HUDEP-2 (cell line): ENCODE data around the gene NPLOC4.

Experiments used
- DNase-seq, 76 experiments: peaks; one replicate each; lab custom pipeline; 2025; ENCODE audit not compliant: unreplicated experiment in 76 of 76; lab: John Stamatoyannopoulos, UW

NPLOC4 gene

DNA sequence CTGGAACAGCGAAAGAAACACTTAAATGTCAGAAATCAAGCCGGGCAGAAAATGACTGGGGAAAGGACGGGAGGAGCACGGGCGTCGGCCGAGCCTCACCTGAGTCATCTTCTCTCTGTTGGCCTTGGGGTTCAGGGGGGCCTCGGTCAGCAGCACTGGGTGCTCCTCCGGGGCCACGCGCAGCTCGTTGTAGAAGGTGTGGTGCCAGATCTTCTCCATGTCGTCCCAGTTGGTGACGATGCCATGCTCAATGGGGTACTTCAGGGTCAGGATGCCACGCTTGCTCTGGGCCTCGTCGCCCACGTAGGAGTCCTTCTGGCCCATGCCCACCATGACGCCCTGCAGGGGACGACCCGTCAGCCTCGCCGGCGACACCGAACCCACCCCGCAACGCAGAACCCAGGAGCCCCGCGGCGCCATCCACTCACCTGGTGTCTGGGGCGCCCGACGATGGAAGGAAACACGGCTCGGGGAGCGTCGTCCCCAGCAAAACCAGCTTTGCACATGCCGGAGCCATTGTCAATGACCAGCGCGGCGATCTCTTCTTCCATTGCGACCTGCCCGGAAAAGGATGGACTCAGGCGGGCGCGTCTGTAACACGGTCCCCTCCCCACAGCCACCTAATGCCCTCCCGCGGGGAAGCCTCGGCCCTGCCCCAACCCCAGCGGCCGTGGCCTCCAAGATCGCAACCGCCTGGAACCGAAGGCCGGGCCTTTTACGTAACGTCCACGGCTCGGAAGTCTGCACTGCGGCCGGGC lies 124.9 kb downstream of the NPLOC4 start:
- peak in 2 of 76 experiments; percentile 10 to 54 for DNase-seq

DNA sequence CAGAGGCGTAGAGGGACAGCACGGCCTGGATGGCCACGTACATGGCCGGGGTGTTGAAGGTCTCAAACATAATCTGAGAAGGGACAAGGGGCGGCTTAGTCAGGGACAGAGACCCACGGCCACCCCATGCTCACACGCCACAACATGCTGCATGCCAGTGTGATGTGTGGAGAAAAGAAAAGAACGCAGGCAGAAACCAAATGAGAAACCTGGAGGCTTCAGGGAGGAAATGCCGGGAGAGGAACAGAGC lies 125.4 kb downstream of the NPLOC4 start:
- DNase-seq: no peak

DNA sequence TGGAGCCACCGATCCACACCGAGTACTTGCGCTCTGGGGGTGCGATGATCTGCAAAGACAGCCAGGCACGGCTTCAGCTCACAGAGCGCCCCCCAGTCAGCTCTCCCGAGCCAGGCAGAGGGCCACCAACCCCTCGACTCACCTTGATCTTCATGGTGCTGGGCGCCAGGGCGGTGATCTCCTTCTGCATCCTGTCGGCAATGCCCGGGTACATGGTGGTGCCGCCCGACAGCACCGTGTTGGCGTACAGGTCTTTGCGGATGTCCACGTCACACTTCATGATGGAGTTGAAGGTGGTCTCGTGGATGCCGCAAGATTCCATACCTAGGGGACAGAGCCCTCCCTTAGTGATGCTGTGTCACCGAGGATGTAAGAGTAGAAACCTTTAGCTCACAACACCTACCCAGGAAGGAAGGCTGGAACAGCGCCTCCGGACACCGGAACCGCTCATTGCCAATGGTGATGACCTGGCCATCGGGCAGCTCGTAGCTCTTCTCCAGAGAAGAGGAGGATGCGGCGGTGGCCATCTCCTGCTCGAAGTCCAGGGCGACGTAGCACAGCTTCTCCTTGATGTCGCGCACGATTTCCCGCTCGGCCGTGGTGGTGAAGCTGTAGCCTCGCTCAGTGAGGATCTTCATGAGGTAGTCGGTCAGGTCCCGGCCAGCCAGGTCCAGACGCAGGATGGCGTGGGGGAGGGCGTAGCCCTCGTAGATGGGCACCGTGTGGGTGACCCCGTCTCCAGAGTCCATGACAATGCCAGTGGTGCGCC lies 125.9 kb downstream of the NPLOC4 start:
- DNase-seq: no peak

DNA sequence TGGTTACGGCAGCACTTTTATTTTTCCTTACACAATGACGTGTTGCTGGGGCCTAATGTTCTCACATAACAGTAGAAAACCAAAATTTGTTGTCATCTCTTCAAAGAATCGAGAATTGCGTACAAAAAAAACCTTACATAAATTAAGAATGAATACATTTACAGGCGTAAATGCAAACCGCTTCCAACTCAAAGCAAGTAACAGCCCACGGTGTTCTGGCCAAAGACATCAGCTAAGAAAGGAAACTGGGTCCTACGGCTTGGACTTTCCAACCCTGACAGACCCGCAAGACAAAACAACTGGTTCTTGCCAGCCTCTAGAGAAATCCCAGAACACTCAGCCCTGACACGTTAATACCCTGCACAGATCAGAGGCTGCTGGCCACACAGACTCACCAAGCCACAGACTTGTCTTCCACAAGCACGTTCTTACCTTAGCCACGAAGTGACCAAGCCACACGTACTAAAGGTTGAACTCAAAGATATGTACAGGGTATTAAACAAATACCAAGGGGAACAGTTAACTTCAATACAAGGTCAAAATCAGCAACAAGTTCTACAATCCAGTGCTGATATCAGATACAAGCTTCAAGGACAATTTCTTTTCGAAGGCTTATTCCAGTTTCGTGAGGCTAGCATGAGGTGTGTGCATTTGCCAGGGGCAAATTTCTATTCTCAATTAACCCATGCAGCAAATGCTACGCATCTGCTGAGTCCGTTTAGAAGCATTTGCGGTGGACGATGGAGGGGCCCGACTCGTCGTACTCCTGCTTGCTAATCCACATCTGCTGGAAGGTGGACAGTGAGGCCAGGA lies 126.7 kb downstream of the NPLOC4 start:
- DNase-seq: peak in 1 of 76 experiments; percentile 26

DNA sequence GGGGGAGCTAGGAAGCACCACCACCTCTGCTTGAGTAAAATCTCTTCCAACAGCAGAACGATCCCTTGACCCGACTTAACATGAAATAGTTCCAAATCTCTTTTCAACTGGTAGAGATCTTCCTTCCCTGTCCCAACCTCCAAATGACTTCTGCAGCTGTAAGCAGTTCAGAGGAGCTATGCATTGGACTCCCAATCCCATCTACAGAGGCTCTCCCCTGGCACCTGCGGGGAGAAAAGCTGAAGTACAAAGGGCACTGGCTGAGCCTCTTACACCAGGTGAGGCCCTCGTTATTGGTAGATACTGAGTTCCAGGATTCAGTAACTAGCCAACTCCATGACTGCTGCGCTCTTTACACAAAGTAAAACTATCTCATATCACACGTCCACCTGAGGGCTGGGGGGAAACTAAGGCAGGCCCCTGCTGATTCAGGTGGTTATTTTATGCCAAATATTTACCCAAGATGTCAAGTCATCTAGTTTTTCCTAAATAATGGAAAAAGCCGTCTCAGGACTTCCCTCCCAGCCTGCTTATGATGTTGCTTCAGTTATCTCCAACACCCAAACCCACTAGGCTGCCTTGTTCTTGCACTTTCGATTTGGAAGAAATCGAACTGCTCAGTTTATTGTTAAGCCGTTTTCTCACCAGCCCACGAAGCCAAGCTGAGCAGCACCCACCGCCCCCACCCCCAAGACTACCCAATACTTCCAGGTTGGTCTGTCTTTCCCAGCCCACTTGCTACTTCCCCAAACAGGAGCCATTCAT lies 127.5 kb downstream of the NPLOC4 start:
- no peak for DNase-seq

DNA sequence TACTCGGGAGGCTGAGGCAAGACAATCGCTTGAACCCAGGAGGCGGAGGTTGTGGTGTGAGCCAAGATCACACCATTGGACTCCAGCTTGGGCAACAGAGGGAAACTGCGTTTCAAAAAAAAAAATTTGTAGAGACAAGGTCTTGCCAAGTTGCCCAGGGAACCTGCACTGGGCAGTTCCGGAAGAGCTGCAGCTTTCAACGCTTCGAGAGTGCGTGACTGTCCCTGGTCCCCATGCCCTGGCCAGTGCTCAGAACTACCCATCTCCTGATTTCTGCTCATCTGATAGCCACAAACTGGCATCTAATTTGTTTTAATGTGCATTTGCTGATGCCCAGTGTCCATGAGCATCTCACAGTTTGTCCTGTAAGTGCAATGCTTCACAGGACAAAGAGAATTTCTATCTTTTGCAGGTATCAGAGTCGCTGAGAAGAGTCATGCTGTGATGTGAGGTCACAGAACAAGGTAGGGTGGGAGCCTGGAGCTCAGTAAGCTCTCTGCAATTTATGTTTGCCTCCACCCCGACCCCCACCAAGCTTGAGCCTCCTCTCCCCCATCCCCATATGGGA lies 128.2 kb downstream of the NPLOC4 start:
- no peak for DNase-seq
